SH-SY5Y (cell line): ENCODE measurements around the gene MLLT3.

Experiments used
- GATA2 ChIP-seq: IDR thresholded peaks from 2 replicates; pipeline ENCODE4 v1.6.1; 2011; ENCODE audit warnings: mild to moderate bottlenecking, low read depth, low read length
- GATA3 ChIP-seq: IDR thresholded peaks from 2 replicates; pipeline ENCODE4 v1.6.1; 2011; ENCODE audit warnings: low read depth, mild to moderate bottlenecking, low read length, moderate library complexity

GRCh38 chr9:20568400-20568799 lies 53.9 kb downstream of the MLLT3 start:
- TF ChIP-seq GATA2 = no peak
- TF ChIP-seq GATA3 = no peak
